BLaER1 (cell line): Measurements from ENCODE around the gene FHL3.

Experiments
- H3K27ac ChIP-seq: shearing (Covaris generic); formaldehyde crosslinking; 2 replicates; pipeline ENCODE4 v1.8.1; 2022
- H3K27me3 ChIP-seq: shearing (Covaris generic); formaldehyde crosslinking; 2 replicates; pipeline ENCODE4 v1.8.1; 2022
- H3K36me3 ChIP-seq: shearing (Covaris generic); formaldehyde crosslinking; 2 replicates; pipeline ENCODE4 v1.8.1; 2022
- H3K4me1 ChIP-seq: shearing (Covaris generic); formaldehyde crosslinking; 2 replicates; pipeline ENCODE4 v1.8.1; 2022
- H3K4me2 ChIP-seq: shearing (Covaris generic); formaldehyde crosslinking; 2 replicates; pipeline ENCODE4 v1.8.1; 2022
- H3K4me3 ChIP-seq: shearing (Covaris generic); formaldehyde crosslinking; 2 replicates; pipeline ENCODE4 v1.8.1; 2022
- H3K9ac ChIP-seq: shearing (Covaris generic); formaldehyde crosslinking; 2 replicates; pipeline ENCODE4 v1.8.1; 2022
- H3K9me3 ChIP-seq: shearing (Covaris generic); formaldehyde crosslinking; 2 replicates; pipeline ENCODE4 v1.8.1; 2022
- H4K20me1 ChIP-seq: shearing (Covaris generic); formaldehyde crosslinking; 2 replicates; pipeline ENCODE4 v1.8.1; 2022
- Cebpa-rat ChIP-seq: shearing (Covaris generic); IDR thresholded peaks from 2 replicates; pipeline ENCODE4 v1.8.1; 2022

Gene FHL3, protein sequence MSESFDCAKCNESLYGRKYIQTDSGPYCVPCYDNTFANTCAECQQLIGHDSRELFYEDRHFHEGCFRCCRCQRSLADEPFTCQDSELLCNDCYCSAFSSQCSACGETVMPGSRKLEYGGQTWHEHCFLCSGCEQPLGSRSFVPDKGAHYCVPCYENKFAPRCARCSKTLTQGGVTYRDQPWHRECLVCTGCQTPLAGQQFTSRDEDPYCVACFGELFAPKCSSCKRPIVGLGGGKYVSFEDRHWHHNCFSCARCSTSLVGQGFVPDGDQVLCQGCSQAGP

DNA sequence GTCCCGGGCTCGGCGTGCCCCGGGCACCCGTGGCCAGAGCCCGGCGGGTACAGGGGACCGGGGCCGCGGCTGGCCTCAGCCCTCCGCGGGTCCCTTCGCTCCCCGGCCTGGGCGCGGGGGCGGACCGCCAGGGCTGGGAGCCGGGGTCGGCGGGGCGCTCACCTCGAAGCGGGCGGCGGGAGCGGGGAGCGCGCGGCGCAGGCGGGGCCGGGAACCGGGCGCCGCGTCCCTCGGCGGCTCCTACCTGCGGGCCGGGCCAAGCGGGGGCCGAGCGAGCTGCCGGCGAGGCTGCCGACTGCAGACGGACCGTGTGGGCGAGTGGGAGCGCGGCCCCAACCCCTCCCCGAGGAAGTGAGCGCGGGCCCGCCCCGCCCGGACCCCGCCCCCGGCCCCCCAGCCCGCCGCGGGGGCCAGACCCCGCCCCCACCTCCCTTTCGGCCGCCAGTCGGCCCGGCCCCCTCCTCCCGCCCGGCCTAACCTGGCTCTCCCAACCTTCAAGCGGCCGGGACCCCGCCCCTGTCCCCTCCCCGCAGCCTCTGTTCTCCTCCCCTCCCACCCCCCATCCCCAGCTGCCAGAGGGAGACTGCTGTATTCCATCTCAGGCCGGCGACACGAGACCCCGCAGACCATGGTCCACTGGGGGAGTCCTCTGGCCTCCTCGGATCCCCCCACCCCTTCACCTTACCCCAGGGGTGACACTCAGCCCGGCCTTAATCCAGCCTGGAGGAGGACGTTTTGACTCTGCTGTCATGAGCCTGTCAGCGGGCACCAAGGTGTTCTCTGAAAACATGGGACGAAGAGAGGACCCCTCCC is at the start of gene FHL3:
TSS of gene FHL3 (minus strand) at position 320 of the 813 bp plus-strand sequence. CDS start 6,102 bp downstream, outside the sequence.
- Histone ChIP-seq H3K4me3 (peak within 1 kb of the TSS; percentile 78), H3K27ac (peak within 1 kb of the TSS; percentile 78), H3K9ac (peak within 1 kb of the TSS; percentile 83), H3K27me3 (no peaks in the 10 kb centered on the region), H3K9me3 (no peaks in the 10 kb centered on the region), H4K20me1 (no peaks in the 10 kb centered on the region), H3K4me2 (peak within 1 kb of the TSS; percentile 99), H3K36me3 (no peaks in the 10 kb centered on the region), H3K4me1 (peaks cover 58% of the 10 kb centered on the region)
- TF ChIP-seq Cebpa-rat, result no peak

DNA sequence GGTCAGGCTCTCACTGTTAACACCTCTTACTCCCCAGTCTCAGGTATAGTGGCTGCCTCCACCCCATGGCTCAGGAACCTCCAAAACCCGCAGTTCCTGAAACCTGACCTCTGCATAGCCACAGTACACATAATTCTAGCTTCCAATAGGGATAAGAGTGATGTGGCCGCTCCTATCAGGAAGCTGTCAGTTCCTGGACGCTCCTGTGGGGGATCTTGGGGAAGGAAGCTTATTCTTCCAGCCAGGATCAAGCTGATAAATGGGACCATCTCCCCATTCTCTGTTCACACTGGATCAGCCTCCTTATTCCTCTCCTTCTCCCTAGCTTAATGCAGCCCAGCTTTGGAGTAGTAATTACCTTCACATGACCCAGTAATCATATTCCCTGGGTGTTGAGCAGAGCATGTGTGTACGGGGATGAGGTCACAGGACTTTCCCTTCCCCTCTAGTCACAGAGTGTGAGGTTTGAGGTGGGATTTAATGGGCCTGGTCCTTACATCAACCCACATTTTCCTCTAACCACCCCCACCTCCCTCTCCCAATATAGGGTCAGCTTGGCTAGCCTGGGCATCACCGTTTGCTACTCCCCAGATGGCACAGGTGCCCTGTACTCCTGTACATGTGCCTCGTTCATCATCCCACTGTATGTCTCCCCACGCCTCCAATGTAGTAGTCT is 48.2 kb upstream of the FHL3 start:
- H3K4me2 ChIP-seq, result peak overlapping the region; percentile 73
- no peak for TF ChIP-seq Cebpa-rat
- no peak overlapping the region for H3K4me3 ChIP-seq
- no peaks in the 10 kb centered on the region for H3K9me3 ChIP-seq
- peaks cover 22% of the 10 kb centered on the region for H3K4me1 ChIP-seq
- no peaks in the 10 kb centered on the region for H3K36me3 ChIP-seq
- no peak overlapping the region for H3K27ac ChIP-seq
- peaks cover 3% of the 10 kb centered on the region for H4K20me1 ChIP-seq
- H3K27me3 ChIP-seq, result peaks cover 4% of the 10 kb centered on the region
- H3K9ac ChIP-seq, result no peak overlapping the region

DNA sequence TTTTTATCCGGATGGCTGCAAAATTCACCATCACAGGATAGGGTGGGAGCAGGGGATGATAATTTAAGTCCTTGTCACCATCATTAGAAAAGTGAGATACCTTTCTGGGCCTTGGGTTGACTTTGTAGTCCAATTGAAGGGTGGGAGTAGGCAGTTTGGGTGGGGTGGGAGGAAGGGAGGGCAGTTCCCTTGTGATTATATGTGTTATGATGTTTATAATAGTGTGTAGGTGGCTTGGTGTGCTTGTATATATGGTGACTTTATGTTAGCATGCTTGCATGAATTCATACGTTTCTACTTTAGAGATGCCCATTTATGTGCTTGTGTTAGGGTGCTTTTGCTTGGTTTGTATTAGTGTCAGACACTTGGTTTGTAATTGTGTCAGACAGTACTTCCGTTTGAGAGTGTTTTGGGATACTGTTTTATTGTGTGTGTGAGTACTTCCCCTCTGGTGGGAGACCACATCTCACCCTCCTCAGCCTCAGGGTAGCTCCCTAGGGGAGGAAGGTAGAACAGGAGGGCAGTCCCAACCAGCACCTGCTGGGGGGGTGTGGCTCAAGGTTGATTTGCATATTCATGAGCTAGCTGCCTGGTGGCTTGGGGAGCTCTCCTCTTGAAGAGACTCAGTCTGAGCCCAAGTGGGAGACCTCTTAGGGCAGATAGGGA is 47.6 kb upstream of the FHL3 start:
- Histone ChIP-seq H3K4me3 (no peak overlapping the region), H3K36me3 (no peaks in the 10 kb centered on the region), H3K9me3 (no peaks in the 10 kb centered on the region), H3K27me3 (peaks cover 10% of the 10 kb centered on the region), H3K9ac (no peak overlapping the region), H4K20me1 (peaks cover 10% of the 10 kb centered on the region), H3K4me1 (peaks cover 22% of the 10 kb centered on the region), H3K4me2 (peak overlapping the region; percentile 73), H3K27ac (no peak overlapping the region)
- no peak for TF ChIP-seq Cebpa-rat

DNA sequence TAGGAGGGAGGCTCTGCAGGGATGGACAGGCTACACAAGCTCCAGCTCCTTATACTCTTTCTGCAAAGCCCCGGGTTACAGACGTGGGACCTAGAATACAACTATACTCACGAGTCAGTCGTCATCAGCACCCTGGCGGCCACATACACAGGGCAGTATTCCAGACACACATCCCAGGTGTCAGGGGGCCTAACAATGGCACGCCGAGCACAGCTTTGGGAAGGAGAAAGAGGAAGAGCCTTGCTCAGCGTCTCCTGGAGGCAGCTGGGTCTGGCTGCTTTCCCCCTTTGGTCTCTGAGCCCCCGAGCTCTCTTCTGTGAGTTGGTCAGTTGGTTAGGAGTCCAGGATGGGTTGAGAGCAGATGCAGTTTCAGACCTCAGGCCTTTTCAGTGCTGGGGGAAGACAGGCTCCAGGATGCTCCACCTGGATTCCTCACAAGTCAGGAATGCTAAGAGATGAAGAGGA is 45.8 kb upstream of the FHL3 start:
- no peak overlapping the region for H3K4me2 ChIP-seq
- H3K27me3 ChIP-seq, result peaks cover 27% of the 10 kb centered on the region
- no peaks in the 10 kb centered on the region for H3K9me3 ChIP-seq
- no peak overlapping the region for H3K4me3 ChIP-seq
- no peak for TF ChIP-seq Cebpa-rat
- peaks cover 21% of the 10 kb centered on the region for H4K20me1 ChIP-seq
- no peaks in the 10 kb centered on the region for H3K36me3 ChIP-seq
- no peak overlapping the region for H3K9ac ChIP-seq
- H3K4me1 ChIP-seq, result peaks cover 26% of the 10 kb centered on the region
- H3K27ac ChIP-seq, result no peak overlapping the region

DNA sequence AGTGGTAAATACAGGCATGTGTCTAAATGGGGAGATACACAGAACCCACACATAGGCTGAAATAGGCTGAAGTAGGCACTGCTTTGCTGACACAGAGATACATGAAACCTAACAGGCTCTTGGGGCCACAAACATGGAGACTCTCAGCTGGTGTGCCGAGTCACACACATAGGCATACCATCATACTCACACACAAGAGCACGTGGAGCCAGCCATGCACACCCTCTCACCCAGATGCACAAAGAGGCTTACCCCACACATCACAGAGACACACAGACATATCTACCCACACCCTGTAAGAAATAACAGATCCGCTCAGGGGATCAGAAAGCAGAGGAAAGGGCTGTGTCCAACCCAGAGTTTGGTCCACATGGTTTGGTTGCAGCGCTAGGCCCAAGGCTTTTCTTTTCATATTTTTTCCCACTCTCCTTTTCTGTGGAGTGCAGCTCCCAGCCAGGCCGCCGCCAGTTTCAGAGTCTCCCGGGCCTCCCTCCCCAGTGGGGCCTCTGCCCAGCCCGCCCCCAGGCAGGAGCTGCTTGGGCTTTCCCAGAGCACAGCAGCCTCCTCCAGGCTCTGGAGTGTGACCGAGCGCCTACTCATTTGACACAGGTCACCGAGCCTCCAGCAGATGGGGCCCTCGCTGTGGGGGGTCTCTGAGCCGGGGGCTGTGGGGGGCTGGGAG is 45.2 kb upstream of the FHL3 start:
- Histone ChIP-seq H3K4me1 (peaks cover 30% of the 10 kb centered on the region), H3K4me3 (no peak overlapping the region), H4K20me1 (peaks cover 26% of the 10 kb centered on the region), H3K36me3 (no peaks in the 10 kb centered on the region), H3K27me3 (peaks cover 33% of the 10 kb centered on the region), H3K9ac (no peak overlapping the region), H3K9me3 (no peaks in the 10 kb centered on the region), H3K4me2 (no peak overlapping the region; the same call in 1 of the 2 replicates), H3K27ac (no peak overlapping the region)
- no peak for TF ChIP-seq Cebpa-rat

DNA sequence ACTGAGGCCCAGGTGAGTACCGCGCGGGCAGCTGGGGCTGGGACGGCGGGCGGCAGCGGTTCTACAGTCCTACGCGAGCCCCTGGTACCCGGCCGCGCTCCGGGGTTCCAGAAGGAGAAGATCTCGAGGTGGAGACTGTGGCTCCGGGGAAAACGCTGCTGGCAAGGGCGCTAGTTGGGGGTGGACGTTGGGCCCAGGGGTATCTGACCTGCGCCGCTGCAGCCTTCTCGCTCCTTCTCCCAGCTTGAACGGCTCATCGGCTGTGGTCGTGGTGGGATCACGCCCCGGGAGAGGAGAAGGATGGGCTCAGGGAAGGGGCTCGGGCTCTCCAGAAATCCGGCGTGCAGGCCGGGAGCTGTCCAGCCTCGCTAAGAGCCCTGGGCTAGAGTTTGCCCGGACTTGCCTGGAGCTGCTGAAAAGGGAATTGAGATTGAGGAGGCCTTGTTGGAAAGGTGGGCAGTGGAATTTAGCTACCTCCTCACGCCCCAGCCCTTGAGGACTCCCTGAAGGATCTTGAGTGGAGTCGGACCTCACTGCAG is 42.4 kb upstream of the FHL3 start:
- Histone ChIP-seq H3K9me3 (no peaks in the 10 kb centered on the region), H3K27me3 (peaks cover 61% of the 10 kb centered on the region), H4K20me1 (peaks cover 52% of the 10 kb centered on the region), H3K4me3 (peak overlapping the region; percentile 73), H3K9ac (no peak overlapping the region), H3K4me1 (peaks cover 18% of the 10 kb centered on the region), H3K4me2 (peak overlapping the region; percentile 99), H3K27ac (no peak overlapping the region), H3K36me3 (no peaks in the 10 kb centered on the region)
- no peak for TF ChIP-seq Cebpa-rat

DNA sequence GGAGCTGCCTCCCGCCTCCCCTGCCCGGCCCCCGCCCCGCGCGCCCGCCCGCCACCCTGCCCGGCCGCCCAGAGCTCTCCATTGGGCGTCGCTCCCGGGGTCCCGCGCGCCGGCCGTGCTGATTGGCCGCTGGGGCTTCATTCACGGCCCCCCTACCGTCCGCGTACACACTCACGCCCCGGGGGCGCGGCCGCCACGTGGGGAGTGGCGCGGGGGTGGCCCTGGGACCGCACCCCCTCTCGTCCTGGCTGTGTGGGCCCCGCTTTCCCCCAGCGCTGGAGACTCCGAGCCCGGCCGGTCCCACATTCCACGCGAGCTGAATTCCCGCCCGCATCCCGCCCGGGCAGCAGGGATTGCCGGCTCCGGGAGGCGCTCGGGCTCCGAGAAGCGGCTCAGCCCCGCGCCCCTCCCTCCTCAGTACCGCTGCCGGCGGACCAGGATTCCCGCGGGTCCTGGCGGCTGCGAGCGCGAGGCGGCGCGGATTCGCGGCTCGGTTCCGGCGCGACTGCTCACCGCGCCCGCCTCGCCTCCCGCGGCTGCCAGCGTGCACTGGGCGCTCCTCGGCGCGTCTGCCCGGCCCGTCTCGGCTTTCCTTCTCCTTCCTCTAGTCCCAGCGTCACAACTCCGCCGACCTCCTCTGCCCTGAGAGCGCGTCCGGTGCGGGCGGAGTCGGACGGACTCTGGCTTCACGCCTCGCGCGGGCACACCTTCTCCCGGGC is 41.7 kb upstream of the FHL3 start:
- no peaks in the 10 kb centered on the region for H3K9me3 ChIP-seq
- peak overlapping the region; percentile 99 for H3K4me2 ChIP-seq
- H3K9ac ChIP-seq, result no peak overlapping the region
- no peak overlapping the region for H3K27ac ChIP-seq
- TF ChIP-seq Cebpa-rat, result no peak
- H4K20me1 ChIP-seq, result peaks cover 58% of the 10 kb centered on the region
- H3K36me3 ChIP-seq, result no peaks in the 10 kb centered on the region
- peak overlapping the region; percentile 73 for H3K4me3 ChIP-seq
- H3K27me3 ChIP-seq, result peaks cover 68% of the 10 kb centered on the region
- peaks cover 12% of the 10 kb centered on the region for H3K4me1 ChIP-seq

DNA sequence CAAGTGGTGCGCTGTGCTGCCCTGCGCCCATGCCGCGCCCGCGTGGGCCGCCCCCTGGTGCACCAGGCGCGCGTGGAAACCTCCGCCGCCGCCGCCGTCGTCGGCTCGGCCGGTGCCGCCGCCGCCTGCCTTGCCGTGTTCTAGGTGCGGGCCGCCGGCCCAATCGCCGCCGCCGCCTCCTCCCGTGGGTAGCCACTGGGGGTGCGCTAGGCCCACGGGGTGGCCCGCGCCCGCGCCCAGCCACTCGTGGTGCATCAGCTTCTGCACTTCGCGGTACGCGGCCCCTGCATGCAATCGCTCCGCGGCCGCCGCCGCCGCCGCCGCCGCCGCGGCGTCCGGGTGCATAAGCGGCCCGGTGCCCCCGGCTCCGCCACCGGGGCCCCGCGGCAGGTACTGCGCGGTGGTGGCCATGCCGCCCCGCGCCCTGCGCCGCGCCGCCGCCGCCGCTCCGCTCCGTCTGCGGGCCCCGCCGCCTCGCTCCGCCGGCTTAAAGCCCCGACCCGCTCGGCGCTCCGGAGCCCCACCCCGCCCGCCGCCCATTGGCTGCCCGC is 41.1 kb upstream of the FHL3 start, which contains the start of gene POU3F1:
TSS of gene POU3F1 (minus strand) at position 461 of the 551 bp plus-strand sequence. CDS start at position 411, 50 bp downstream.
- peaks cover 64% of the 10 kb centered on the region for H4K20me1 ChIP-seq
- H3K27me3 ChIP-seq, result peaks cover 74% of the 10 kb centered on the region
- H3K36me3 ChIP-seq, result no peaks in the 10 kb centered on the region
- H3K9ac ChIP-seq, result peak within 1 kb of the TSS; percentile 23; the same call in 1 of the 2 replicates
- no peaks in the 10 kb centered on the region for H3K9me3 ChIP-seq
- no peak within 1 kb of the TSS for H3K27ac ChIP-seq
- peaks cover 8% of the 10 kb centered on the region for H3K4me1 ChIP-seq
- TF ChIP-seq Cebpa-rat, result no peak
- peak within 1 kb of the TSS; percentile 99 for H3K4me2 ChIP-seq
- H3K4me3 ChIP-seq, result peak within 1 kb of the TSS; percentile 73
